Panc1 (cell line): ENCODE data around the gene MAP2K4. TPM values are rescaled to one million over a fixed set of nuclear protein-coding genes. Genes with fewer than 3 reads are reported as not detected.

Experiments used
- ATAC-seq: fragments of 200-7000 bp; cut with Tn5 transposase; 2 replicates; pipeline ENCODE4 v1.9.1; 2020; ENCODE audit warnings: mild to moderate bottlenecking, moderate library complexity
- BruUV-seq: library from RNA; stranded (reverse); fragments of 400-500 nt; replicated peaks from 2 replicates; lab custom pipeline; 2021; lab: Mats Ljungman, UMichigan
- CTCF ChIA-PET: fragments of 300-600 bp; sonication (Branson Sonifier 250); formaldehyde crosslinking; loops from one replicate; lab custom pipeline; 2022; ENCODE audit warnings: antibody characterized with exemption; lab: Charles Lee
- POLR2A ChIA-PET: fragments of 300-600 bp; sonication (Branson Sonifier 250); formaldehyde crosslinking; loops from one replicate; lab custom pipeline; 2022; ENCODE audit warnings: antibody characterized with exemption; lab: Charles Lee
- DNase-seq: peaks from one replicate; pipeline ENCODE4 v3.0.0-alpha.2; 2010; ENCODE audit warnings: low read depth, low spot score
- H3K27ac ChIP-seq: 2 replicates; pipeline ENCODE4 v1.5.1; 2011; ENCODE audit warnings: mild to moderate bottlenecking, low read length, inconsistent platforms
- H3K27me3 ChIP-seq: fragments of 200-500 bp; sonication (Bioruptor generic); 2 replicates; pipeline ENCODE4 v1.6.0; 2014; ENCODE audit warnings: low read length, inconsistent platforms; ENCODE audit not compliant: control insufficient read depth, insufficient read depth
- H3K36me3 ChIP-seq: fragments of 200-500 bp; sonication (Bioruptor generic); 2 replicates; pipeline ENCODE4 v1.5.1; 2014; ENCODE audit warnings: inconsistent platforms, mild to moderate bottlenecking, low read length, moderate library complexity; ENCODE audit not compliant: control insufficient read depth, insufficient read depth
- H3K4me1 ChIP-seq: 2 replicates; pipeline ENCODE4 v1.5.1; 2011; ENCODE audit warnings: inconsistent platforms, mild to moderate bottlenecking, low read length, moderate library complexity; ENCODE audit not compliant: control insufficient read depth, insufficient read depth
- H3K4me3 ChIP-seq, 2 experiments: 2 replicates each; pipeline ENCODE4 v1.5.1; 2011 to 2012; ENCODE audit warnings: low read depth in 2 of 2, low read length in 2 of 2, mild to moderate bottlenecking in 2 of 2, inconsistent platforms in 1 of 2, moderate library complexity in 1 of 2
- H3K9me3 ChIP-seq: fragments of 200-500 bp; sonication (Bioruptor generic); 2 replicates; pipeline ENCODE4 v1.5.1; 2014; ENCODE audit warnings: low read depth, mild to moderate bottlenecking, inconsistent platforms, low read length, moderate library complexity; ENCODE audit not compliant: control insufficient read depth, insufficient read depth
- CTCF ChIP-seq: fragments of 450-650 bp; IDR thresholded peaks from 2 replicates; pipeline ENCODE4 v1.5.1; 2017; ENCODE audit warnings: mild to moderate bottlenecking
- POLR2AphosphoS5 ChIP-seq: IDR thresholded peaks from 2 replicates; pipeline ENCODE4 v1.6.1; 2012; ENCODE audit warnings: mild to moderate bottlenecking, low read depth, low read length, moderate library complexity
- REST ChIP-seq, 2 experiments: IDR thresholded peaks; 2 replicates each; pipeline ENCODE4 v1.6.1; 2011 to 2012; ENCODE audit warnings: low read depth in 2 of 2, control low read depth in 1 of 2, low read length in 1 of 2, mild to moderate bottlenecking in 1 of 2, moderate library complexity in 1 of 2; ENCODE audit not compliant: insufficient read depth in 1 of 2
- SIN3A ChIP-seq: IDR thresholded peaks from 2 replicates; pipeline ENCODE4 v1.6.1; 2012; ENCODE audit warnings: low read depth, mild to moderate bottlenecking, low read length, moderate library complexity, borderline replicate concordance; ENCODE audit not compliant: insufficient read depth
- TCF7L2 ChIP-seq: IDR thresholded peaks from 2 replicates; pipeline ENCODE4 v1.6.1; 2011; ENCODE audit warnings: mild to moderate bottlenecking, low read depth, low read length, inconsistent platforms
- in situ Hi-C: cut with HindIII; loops from 2 replicates; pipeline ENCODE4 v1.10.0; 2016; ENCODE audit warnings: low sequenced_read_pairs, low pct_unique_long_range_greater_than_20kb
- intact Hi-C: fragments of 100-400 bp; cut with micrococcal nuclease; formaldehyde crosslinking; loops from one replicate; pipeline ENCODE4 v1.10.0; 2022; ENCODE audit not compliant: unreplicated experiment
- total RNA-seq: library from RNA; stranded (reverse); gene quantifications from one replicate; pipeline ENCODE4 v1.2.1, GENCODE V29; 2021; ENCODE audit not compliant: unreplicated experiment

Gene MAP2K4
- total RNA-seq, 1 experiment from 2014 or later: 16.8 TPM

- H3K27me3 ChIP-seq: no peaks in the 10 kb centered on the region
- H3K27ac ChIP-seq: no peak overlapping the region
- H3K36me3 ChIP-seq: no peaks in the 10 kb centered on the region
- no peak for ATAC-seq
- ChIA-PET CTCF (no interaction called here), POLR2A (no interaction called here)
- TF ChIP-seq POLR2AphosphoS5: no peak
- TF ChIP-seq REST (IDR thresholded peaks at IDR 0.05; ENCODE audit: insufficient read depth in 1 of 2, low read depth in 2 of 2, low read length in 1 of 2): no peak
- no peak for TF ChIP-seq SIN3A
- no peak for TF ChIP-seq TCF7L2
- no peak for TF ChIP-seq CTCF
- intact Hi-C loops (no loop called here), in situ Hi-C loops (no loop called here)
- no TSS peak for BruUV-seq
- DNase-seq: no peak
- no peak overlapping the region for H3K4me3 ChIP-seq
- H3K4me1 ChIP-seq: no peaks in the 10 kb centered on the region; the same call in 1 of the 2 replicates
- H3K9me3 ChIP-seq: no peaks in the 10 kb centered on the region
These were observed 28.3 kb downstream of the MAP2K4 start for GRCh38 chr17:12048843-12049473.

GRCh38 chr17:12050646-12051225 is 30.1 kb downstream of the MAP2K4 start:
- H3K36me3 ChIP-seq: no peaks in the 10 kb centered on the region
- no peaks in the 10 kb centered on the region for H3K27me3 ChIP-seq
- TF ChIP-seq POLR2AphosphoS5: no peak
- DNase-seq (no peak), ATAC-seq (no peak)
- intact Hi-C loops (no loop called here), in situ Hi-C loops (no loop called here)
- H3K4me3 ChIP-seq: no peak overlapping the region
- ChIA-PET CTCF (no interaction called here), POLR2A (no interaction called here)
- no peak overlapping the region for H3K27ac ChIP-seq
- no peaks in the 10 kb centered on the region; the same call in 1 of the 2 replicates for H3K4me1 ChIP-seq
- H3K9me3 ChIP-seq: no peaks in the 10 kb centered on the region
- no TSS peak for BruUV-seq

- ATAC-seq (no peak), DNase-seq (no peak)
- Histone ChIP-seq H3K4me1 (no peaks in the 10 kb centered on the region), H3K9me3 (no peaks in the 10 kb centered on the region), H3K27me3 (no peaks in the 10 kb centered on the region), H3K36me3 (no peaks in the 10 kb centered on the region), H3K4me3 (no peak overlapping the region), H3K27ac (no peak overlapping the region)
- intact Hi-C loops: no loop called here
- no TSS peak for BruUV-seq
- POLR2A ChIA-PET: no interaction called here
- in situ Hi-C loops: no loop called here
- TF ChIP-seq REST (IDR thresholded peaks at IDR 0.05; ENCODE audit: insufficient read depth in 1 of 2, low read depth in 2 of 2, low read length in 1 of 2) (no peak), SIN3A (no peak), POLR2AphosphoS5 (no peak), CTCF (no peak), TCF7L2 (no peak)
- CTCF ChIA-PET: no interaction called here
These were observed 32.9 kb downstream of the MAP2K4 start for GRCh38 chr17:12053552-12053951.
